ENCODE measurements around the gene KLC1.

The KLC1 gene

GRCh38 chr14:103705504-103706284 is 76.7 kb downstream of the KLC1 start:
- no peak overlapping the region for H3K27ac Mint-ChIP-seq
- H3K27me3 Mint-ChIP-seq (ENCODE audit: low read depth): no peaks in the 10 kb centered on the region
- H3K9me3 Mint-ChIP-seq: no peaks in the 10 kb centered on the region
- H3K36me3 Mint-ChIP-seq (ENCODE audit: low read depth): peaks cover 20% of the 10 kb centered on the region
- H3K4me1 Mint-ChIP-seq: peaks cover 6% of the 10 kb centered on the region
- no peak for TF ChIP-seq CTCF (IDR thresholded peaks at IDR 0.05; ENCODE audit: unreplicated experiment in 3 of 3)
- H3K4me3 Mint-ChIP-seq: no peak overlapping the region

GRCh38 chr14:103706551-103707328 is 77.7 kb downstream of the KLC1 start:
- H3K27ac Mint-ChIP-seq: no peak overlapping the region
- TF ChIP-seq CTCF (IDR thresholded peaks at IDR 0.05; ENCODE audit: unreplicated experiment in 3 of 3): no peak
- H3K4me1 Mint-ChIP-seq: peaks cover 6% of the 10 kb centered on the region
- H3K27me3 Mint-ChIP-seq (ENCODE audit: low read depth): no peaks in the 10 kb centered on the region
- no peak overlapping the region for H3K4me3 Mint-ChIP-seq
- peaks cover 19% of the 10 kb centered on the region for H3K36me3 Mint-ChIP-seq (ENCODE audit: low read depth)
- no peaks in the 10 kb centered on the region for H3K9me3 Mint-ChIP-seq

GRCh38 chr14:103707329-103708263 is 78.6 kb downstream of the KLC1 start:
- no peak overlapping the region for H3K4me3 Mint-ChIP-seq
- no peaks in the 10 kb centered on the region for H3K9me3 Mint-ChIP-seq
- H3K36me3 Mint-ChIP-seq (ENCODE audit: low read depth): peaks cover 12% of the 10 kb centered on the region
- no peak for TF ChIP-seq CTCF (IDR thresholded peaks at IDR 0.05; ENCODE audit: unreplicated experiment in 3 of 3)
- no peaks in the 10 kb centered on the region for H3K27me3 Mint-ChIP-seq (ENCODE audit: low read depth)
- peaks cover 6% of the 10 kb centered on the region for H3K4me1 Mint-ChIP-seq
- no peak overlapping the region for H3K27ac Mint-ChIP-seq

- Mint-ChIP-seq H3K27ac (no peak overlapping the region), H3K27me3 (ENCODE audit: low read depth) (no peaks in the 10 kb centered on the region), H3K9me3 (no peaks in the 10 kb centered on the region), H3K4me3 (no peak overlapping the region), H3K36me3 (ENCODE audit: low read depth) (peaks cover 3% of the 10 kb centered on the region), H3K4me1 (peaks cover 8% of the 10 kb centered on the region)
- TF ChIP-seq CTCF (IDR thresholded peaks at IDR 0.05; ENCODE audit: unreplicated experiment in 3 of 3): no peak
These were observed 79.8 kb downstream of the KLC1 start for GRCh38 chr14:103708750-103709187.

- TF ChIP-seq CTCF (IDR thresholded peaks at IDR 0.05; ENCODE audit: unreplicated experiment in 3 of 3): no peak
- Mint-ChIP-seq H3K27me3 (ENCODE audit: low read depth) (no peaks in the 10 kb centered on the region), H3K36me3 (ENCODE audit: low read depth) (no peaks in the 10 kb centered on the region), H3K9me3 (no peaks in the 10 kb centered on the region), H3K4me3 (no peak overlapping the region), H3K4me1 (peaks cover 6% of the 10 kb centered on the region), H3K27ac (no peak overlapping the region)
These were observed 80.8 kb downstream of the KLC1 start for GRCh38 chr14:103709814-103710213.

Data from nephron (organoid).